CD8-positive, alpha-beta memory T cell (primary cell): ENCODE data around the gene ITGAE. TPM values are rescaled to one million over a fixed set of nuclear protein-coding genes. Genes with fewer than 3 reads are reported as not detected.
"Not testable (repeated sequence)": the region's sequence is repeated elsewhere in the genome, so short reads cannot be mapped to it uniquely, and the experiment has no call there.

ENCODE experiments used
- CTCF ChIA-PET: fragments of 350-600 bp; sonication (Branson Sonifier 250); formaldehyde crosslinking; loops from one replicate; lab custom pipeline; 2021; ENCODE audit warnings: antibody characterized with exemption; lab: Charles Lee
- POLR2A ChIA-PET: fragments of 350-600 bp; sonication (Branson Sonifier 250); formaldehyde crosslinking; loops from one replicate; lab custom pipeline; 2021; ENCODE audit warnings: antibody characterized with exemption; lab: Charles Lee
- DNase-seq, 5 donors: peaks; one replicate each; pipeline versions ENCODE4 v3.0.0 to v3.0.0-alpha.2; 2020 to 2022; ENCODE audit warnings: mixed read lengths in 1 of 5
- H3K27ac ChIP-seq: one replicate; pipeline ENCODE4 v1.7.0; 2013; ENCODE audit warnings: low read depth, mild to moderate bottlenecking, low read length, moderate library complexity
- H3K27me3 ChIP-seq: 2 replicates; pipeline ENCODE4 v1.7.0; 2013; ENCODE audit warnings: low read length, mild to moderate bottlenecking; ENCODE audit not compliant: insufficient read depth, poor library complexity, severe bottlenecking
- H3K36me3 ChIP-seq: 2 replicates; pipeline ENCODE4 v1.7.0; 2013; ENCODE audit warnings: mild to moderate bottlenecking, low read length, moderate library complexity; ENCODE audit not compliant: insufficient read depth
- H3K4me1 ChIP-seq: 2 replicates; pipeline ENCODE4 v1.7.0; 2013; ENCODE audit warnings: mild to moderate bottlenecking, low read length, moderate library complexity; ENCODE audit not compliant: insufficient read depth
- H3K4me3 ChIP-seq: 2 replicates; pipeline ENCODE4 v1.7.0; 2013; ENCODE audit warnings: mild to moderate bottlenecking, low read length
- H3K9me3 ChIP-seq: 2 replicates; pipeline ENCODE4 v1.7.0; 2013; ENCODE audit warnings: mild to moderate bottlenecking, low read length
- H3K27ac Mint-ChIP-seq, 8 donors: one replicate each; pipeline ENCODE4 v1.8.0; 2020 to 2021; ENCODE audit warnings: mixed read lengths in 8 of 8, mild to moderate bottlenecking in 6 of 8, inconsistent platforms in 3 of 8, moderate library complexity in 3 of 8
- H3K27me3 Mint-ChIP-seq, 2 donors: one replicate each; pipeline ENCODE4 v1.8.0; 2020 to 2021; ENCODE audit warnings: mixed read lengths in 2 of 2, mild to moderate bottlenecking in 1 of 2, moderate library complexity in 1 of 2
- H3K36me3 Mint-ChIP-seq, 3 donors: one replicate each; pipeline ENCODE4 v1.8.0; 2020 to 2021; ENCODE audit warnings: mixed read lengths in 3 of 3, inconsistent platforms in 1 of 3, mild to moderate bottlenecking in 1 of 3
- H3K4me1 Mint-ChIP-seq, 3 donors: one replicate each; pipeline ENCODE4 v1.8.0; 2020 to 2021; ENCODE audit warnings: mixed read lengths in 3 of 3, inconsistent platforms in 1 of 3, mild to moderate bottlenecking in 1 of 3
- H3K4me3 Mint-ChIP-seq, 7 donors: one replicate each; pipeline ENCODE4 v1.8.0; 2020 to 2021; ENCODE audit warnings: mixed read lengths in 7 of 7, mild to moderate bottlenecking in 6 of 7, moderate library complexity in 4 of 7, inconsistent platforms in 2 of 7
- H3K9me3 Mint-ChIP-seq, 5 donors: one replicate each; pipeline ENCODE4 v1.8.0; 2020 to 2022; ENCODE audit warnings: mixed read lengths in 5 of 5, mild to moderate bottlenecking in 3 of 5, moderate library complexity in 2 of 5, inconsistent platforms in 1 of 5
- polyA plus RNA-seq: library from polyadenylated mRNA; unstranded; fragments of 300-500 nt; fragmentation: Illumina TruSeq; gene quantifications from one replicate; pipeline ENCODE4 v1.2.3, GENCODE V29; 2021
- total RNA-seq, 2 experiments: library from RNA; stranded (reverse); gene quantifications; one replicate each; pipeline ENCODE4 v1.2.3, GENCODE V29; 2021

ITGAE gene
- total and polyA plus RNA-seq, 3 experiments from 2014 or later, result 46.6 to 66.6 (median 47.3) TPM

GRCh38 chr17:3704931-3705717 is 95.9 kb downstream of the ITGAE start:
- peaks cover 0 to 4% (median 0%) of the 10 kb centered on the region in 5 donors for H3K9me3 Mint-ChIP-seq
- CTCF ChIA-PET, result no interaction called here
- POLR2A ChIA-PET, result no interaction called here

GRCh38 chr17:3702041-3702539 is 98.9 kb downstream of the ITGAE start:
- H3K9me3 ChIP-seq, H3K36me3 Mint-ChIP-seq, H3K27ac ChIP-seq, H3K4me1 Mint-ChIP-seq, DNase-seq, H3K4me3 ChIP-seq, H3K36me3 ChIP-seq, H3K27me3 ChIP-seq, H3K4me1 ChIP-seq, H3K9me3 Mint-ChIP-seq, H3K27ac Mint-ChIP-seq, POLR2A ChIA-PET, H3K27me3 Mint-ChIP-seq: not testable (repeated sequence)
- H3K4me3 Mint-ChIP-seq, result peak overlapping the region in 1 of 7 donors; percentile 39
- CTCF ChIA-PET, result interaction anchor here (1.5 kb wide), 1 partner anchor 21 kb away, joined by 3 read pairs; no protein-coding TSS in a partner anchor

More at GRCh38 chr17:3704931-3705717, 95.9 kb downstream of the ITGAE start:
- Mint-ChIP-seq H3K4me1 (peaks cover 8 to 13% (median 12%) of the 10 kb centered on the region in 3 donors), H3K27ac (peak overlapping the region in 4 of 8 donors; percentile 14 to 76 (median 27)), H3K36me3 (peaks cover 0 to 4% (median 4%) of the 10 kb centered on the region in 3 donors), H3K27me3 (no peaks in the 10 kb centered on the region), H3K4me3 (peak overlapping the region in 1 of 7 donors; percentile 51)
- Histone ChIP-seq H3K27ac (no peak overlapping the region), H3K27me3 (no peaks in the 10 kb centered on the region), H3K36me3 (no peaks in the 10 kb centered on the region), H3K9me3 (no peaks in the 10 kb centered on the region), H3K4me3 (no peak overlapping the region), H3K4me1 (no peaks in the 10 kb centered on the region)
- no peak for DNase-seq

- ChIA-PET POLR2A (interaction anchor here (0.7 kb wide), 1 partner anchor 1294 kb away, joined by 4 read pairs; no protein-coding TSS in a partner anchor), CTCF (no interaction called here)
- Mint-ChIP-seq H3K27ac (no peak overlapping the region), H3K27me3 (no peaks in the 10 kb centered on the region), H3K4me3 (no peak overlapping the region), H3K36me3 (peaks cover 0 to 5% (median 4%) of the 10 kb centered on the region in 3 donors), H3K4me1 (peaks cover 4 to 20% (median 4%) of the 10 kb centered on the region in 3 donors), H3K9me3 (peaks cover 0 to 4% (median 0%) of the 10 kb centered on the region in 5 donors)
- Histone ChIP-seq H3K9me3 (no peaks in the 10 kb centered on the region), H3K27ac (no peak overlapping the region), H3K36me3 (no peaks in the 10 kb centered on the region), H3K4me3 (no peak overlapping the region), H3K4me1 (peaks cover 8% of the 10 kb centered on the region), H3K27me3 (no peaks in the 10 kb centered on the region)
- no peak for DNase-seq
These were observed 101.0 kb downstream of the ITGAE start for GRCh38 chr17:3699951-3700350.

GRCh38 chr17:3698139-3698538 is 102.8 kb downstream of the ITGAE start:
- H3K4me3 ChIP-seq, result no peak overlapping the region
- no peak for DNase-seq
- H3K27me3 ChIP-seq, result no peaks in the 10 kb centered on the region
- ChIA-PET POLR2A (interaction anchor here (0.5 to 0.9 kb wide), 2 partner anchors 13 to 104 kb away, joined by 3 to 5 read pairs; no protein-coding TSS in a partner anchor), CTCF (interaction anchor here (1.0 kb wide), 1 partner anchor 16 kb away, joined by 3 read pairs; no protein-coding TSS in a partner anchor)
- peaks cover 18 to 35% (median 20%) of the 10 kb centered on the region in 3 donors for H3K4me1 Mint-ChIP-seq
- H3K36me3 Mint-ChIP-seq, result peaks cover 0 to 5% (median 4%) of the 10 kb centered on the region in 3 donors
- H3K27ac ChIP-seq, result no peak overlapping the region
- H3K27me3 Mint-ChIP-seq, result no peaks in the 10 kb centered on the region
- peak overlapping the region in 1 of 8 donors; percentile 41 for H3K27ac Mint-ChIP-seq
- H3K9me3 ChIP-seq, result no peaks in the 10 kb centered on the region
- H3K4me1 ChIP-seq, result peaks cover 16% of the 10 kb centered on the region
- peak overlapping the region in 1 of 7 donors; percentile 90 for H3K4me3 Mint-ChIP-seq
- H3K9me3 Mint-ChIP-seq, result peaks cover 0 to 4% (median 0%) of the 10 kb centered on the region in 5 donors
- no peaks in the 10 kb centered on the region for H3K36me3 ChIP-seq

- ChIA-PET CTCF (interaction anchor here (1.1 to 2.1 kb wide), 2 partner anchors 11 to 40 kb away, joined by 4 to 9 read pairs; no protein-coding TSS in a partner anchor), POLR2A (interaction anchor here (0.9 to 2.0 kb wide), 3 partner anchors 14 to 103 kb away, joined by 3 to 6 read pairs (median 4); partner anchors contain the start of gene ITGAE)
- no peaks in the 10 kb centered on the region for H3K9me3 ChIP-seq
- H3K4me3 ChIP-seq, result no peak overlapping the region
- H3K36me3 ChIP-seq, result no peaks in the 10 kb centered on the region
- no peak overlapping the region for H3K27ac Mint-ChIP-seq
- H3K27ac ChIP-seq, result no peak overlapping the region
- no peak for DNase-seq
- H3K4me1 Mint-ChIP-seq, result peaks cover 21 to 37% (median 25%) of the 10 kb centered on the region in 3 donors
- H3K4me1 ChIP-seq, result peaks cover 16% of the 10 kb centered on the region
- peak overlapping the region in 5 of 7 donors; percentile 26 to 90 (median 55) for H3K4me3 Mint-ChIP-seq
- no peaks in the 10 kb centered on the region for H3K27me3 Mint-ChIP-seq
- no peaks in the 10 kb centered on the region for H3K27me3 ChIP-seq
- H3K36me3 Mint-ChIP-seq, result peaks cover 0 to 2% (median 0%) of the 10 kb centered on the region in 3 donors
- H3K9me3 Mint-ChIP-seq, result peaks cover 0 to 2% (median 0%) of the 10 kb centered on the region in 5 donors
These were observed 103.9 kb downstream of the ITGAE start for GRCh38 chr17:3697103-3697476.

GRCh38 chr17:3695723-3696411 is 105.1 kb downstream of the ITGAE start, which contains the start of gene P2RX5:
Gene P2RX5, minus strand, starts transcription at chr17:3696155. Its CDS starts 150 bp downstream, at chr17:3696005.
- Histone ChIP-seq H3K27ac (no peak within 1 kb of the TSS), H3K4me1 (peaks cover 16% of the 10 kb centered on the region), H3K36me3 (no peaks in the 10 kb centered on the region), H3K9me3 (no peaks in the 10 kb centered on the region), H3K27me3 (no peaks in the 10 kb centered on the region), H3K4me3 (peak within 1 kb of the TSS; percentile 66)
- Mint-ChIP-seq H3K27ac (peak within 1 kb of the TSS; percentile 77 to 95 (median 86)), H3K4me3 (peak within 1 kb of the TSS; percentile 89 to 96 (median 93)), H3K4me1 (peaks cover 21 to 37% (median 25%) of the 10 kb centered on the region in 3 donors), H3K27me3 (no peaks in the 10 kb centered on the region), H3K9me3 (no peaks in the 10 kb centered on the region), H3K36me3 (peaks cover 0 to 7% (median 2%) of the 10 kb centered on the region in 3 donors)
- POLR2A ChIA-PET, result interaction anchor here (0.8 to 2.0 kb wide), 3 partner anchors 15 to 163 kb away, joined by 3 to 6 read pairs (median 4); partner anchors contain the start of gene ITGAE
- peak; percentile 15 to 60 (median 37) for DNase-seq
- CTCF ChIA-PET, result interaction anchor here (0.7 to 2.1 kb wide), 7 partner anchors 12 to 42 kb away, joined by 3 to 9 read pairs (median 4); no protein-coding TSS in a partner anchor

- H3K9me3 Mint-ChIP-seq, result no peaks in the 10 kb centered on the region
- Histone ChIP-seq H3K4me3 (peak overlapping the region; percentile 66), H3K4me1 (peaks cover 16% of the 10 kb centered on the region), H3K9me3 (no peaks in the 10 kb centered on the region), H3K36me3 (no peaks in the 10 kb centered on the region), H3K27ac (no peak overlapping the region), H3K27me3 (no peaks in the 10 kb centered on the region)
- H3K36me3 Mint-ChIP-seq, result peaks cover 0 to 12% (median 3%) of the 10 kb centered on the region in 3 donors
- DNase-seq, result no peak
- no peaks in the 10 kb centered on the region for H3K27me3 Mint-ChIP-seq
- POLR2A ChIA-PET, result interaction anchor here (0.8 to 2.0 kb wide), 2 partner anchors 15 to 164 kb away, joined by 3 to 6 read pairs; no protein-coding TSS in a partner anchor
- peak overlapping the region; percentile 17 to 89 (median 61) for H3K27ac Mint-ChIP-seq
- CTCF ChIA-PET, result interaction anchor here (0.6 to 2.1 kb wide), 5 partner anchors 13 to 276 kb away, joined by 3 to 9 read pairs (median 5); no protein-coding TSS in a partner anchor
- H3K4me1 Mint-ChIP-seq, result peaks cover 21 to 37% (median 25%) of the 10 kb centered on the region in 3 donors
- peak overlapping the region; percentile 88 to 96 (median 92) for H3K4me3 Mint-ChIP-seq
These were observed 105.8 kb downstream of the ITGAE start for GRCh38 chr17:3695129-3695722.
